NCI-H187 treated with DMSO at 0.1 percent for 48 hours (cell line): ENCODE measurements around the gene SHCBP1.
A peak's percentile ranks its signal among the peaks of the same experiment; 100 is the strongest.
"Not testable (repeated sequence)": the region's sequence is repeated elsewhere in the genome, so short reads cannot be mapped to it uniquely, and the experiment has no call there.

ENCODE experiments used
- DNase-seq: peaks from one replicate; lab custom pipeline; 2025; lab: John Stamatoyannopoulos, UW

The SHCBP1 gene, protein sequence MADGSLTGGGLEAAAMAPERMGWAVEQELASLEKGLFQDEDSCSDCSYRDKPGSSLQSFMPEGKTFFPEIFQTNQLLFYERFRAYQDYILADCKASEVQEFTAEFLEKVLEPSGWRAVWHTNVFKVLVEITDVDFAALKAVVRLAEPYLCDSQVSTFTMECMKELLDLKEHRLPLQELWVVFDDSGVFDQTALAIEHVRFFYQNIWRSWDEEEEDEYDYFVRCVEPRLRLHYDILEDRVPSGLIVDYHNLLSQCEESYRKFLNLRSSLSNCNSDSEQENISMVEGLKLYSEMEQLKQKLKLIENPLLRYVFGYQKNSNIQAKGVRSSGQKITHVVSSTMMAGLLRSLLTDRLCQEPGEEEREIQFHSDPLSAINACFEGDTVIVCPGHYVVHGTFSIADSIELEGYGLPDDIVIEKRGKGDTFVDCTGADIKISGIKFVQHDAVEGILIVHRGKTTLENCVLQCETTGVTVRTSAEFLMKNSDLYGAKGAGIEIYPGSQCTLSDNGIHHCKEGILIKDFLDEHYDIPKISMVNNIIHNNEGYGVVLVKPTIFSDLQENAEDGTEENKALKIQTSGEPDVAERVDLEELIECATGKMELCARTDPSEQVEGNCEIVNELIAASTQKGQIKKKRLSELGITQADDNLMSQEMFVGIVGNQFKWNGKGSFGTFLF

DNA sequence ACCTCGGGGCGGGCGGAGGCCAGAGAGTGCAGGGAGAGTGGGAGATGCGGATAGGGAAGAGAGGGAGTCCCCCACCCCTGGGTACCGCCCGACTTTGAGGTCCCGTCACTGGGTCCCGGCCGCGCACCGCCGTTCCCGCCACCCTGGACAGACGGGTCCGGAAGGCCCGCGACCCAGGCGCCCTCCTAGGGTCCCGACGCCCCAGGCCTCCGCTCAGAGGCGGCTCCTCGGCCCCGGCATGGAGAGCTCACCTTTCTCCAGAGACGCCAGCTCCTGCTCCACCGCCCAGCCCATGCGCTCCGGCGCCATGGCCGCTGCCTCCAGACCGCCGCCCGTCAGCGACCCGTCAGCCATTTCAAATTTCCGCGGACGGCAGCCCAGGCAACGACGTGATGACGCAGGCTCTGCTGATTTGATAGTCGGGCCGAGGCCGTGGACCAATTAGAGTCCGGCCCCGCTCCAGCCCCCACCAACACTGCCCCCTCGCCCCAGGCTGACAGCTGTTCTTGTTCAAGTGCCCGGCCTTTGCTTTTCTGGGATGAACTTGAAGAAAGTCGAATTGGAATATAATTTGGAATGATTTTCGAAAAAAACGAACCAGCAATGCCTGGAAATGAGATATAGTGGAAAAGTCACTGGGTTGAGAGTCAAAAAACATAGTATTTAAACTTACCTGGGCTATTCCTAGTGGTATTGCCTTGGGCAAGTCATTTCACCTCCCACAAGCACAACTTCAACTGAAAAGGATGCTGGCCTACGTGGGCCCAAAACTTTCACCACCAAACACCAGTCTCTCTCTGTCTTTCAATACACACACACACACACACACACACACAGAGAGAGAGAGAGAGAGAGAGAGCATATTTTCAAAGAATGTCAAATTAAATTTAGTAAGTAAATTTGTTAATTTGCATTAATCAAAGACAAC, at the start of gene SHCBP1:
TSS of gene SHCBP1 (minus strand) at position 374 of the 928 bp plus-strand sequence. CDS start at position 354, 20 bp downstream.
- DNase-seq = peak; percentile 10

GRCh38 chr16:46662123-46662522, 40.9 kb upstream of the SHCBP1 start:
- no peak for DNase-seq

DNA sequence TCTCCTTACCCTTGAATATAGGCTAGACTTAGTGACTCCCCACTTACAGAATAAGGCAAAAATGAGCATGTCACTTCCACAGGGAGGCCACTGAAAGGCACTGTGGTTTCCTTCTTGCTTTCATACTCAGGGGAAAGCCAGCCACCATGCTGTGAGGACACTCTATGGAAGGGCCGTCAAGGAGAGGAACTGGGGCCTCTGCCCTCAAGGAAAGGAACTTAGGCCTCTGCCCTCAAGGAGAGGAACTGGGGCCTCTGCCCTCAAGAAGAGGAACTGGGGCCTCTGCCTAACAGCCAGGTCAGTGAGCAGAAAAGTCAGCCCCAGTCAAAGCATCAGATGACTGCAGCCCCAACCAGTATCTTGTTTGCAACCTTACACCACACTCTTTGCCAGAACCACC, 37.7 kb upstream of the SHCBP1 start:
- DNase-seq = no peak

DNA sequence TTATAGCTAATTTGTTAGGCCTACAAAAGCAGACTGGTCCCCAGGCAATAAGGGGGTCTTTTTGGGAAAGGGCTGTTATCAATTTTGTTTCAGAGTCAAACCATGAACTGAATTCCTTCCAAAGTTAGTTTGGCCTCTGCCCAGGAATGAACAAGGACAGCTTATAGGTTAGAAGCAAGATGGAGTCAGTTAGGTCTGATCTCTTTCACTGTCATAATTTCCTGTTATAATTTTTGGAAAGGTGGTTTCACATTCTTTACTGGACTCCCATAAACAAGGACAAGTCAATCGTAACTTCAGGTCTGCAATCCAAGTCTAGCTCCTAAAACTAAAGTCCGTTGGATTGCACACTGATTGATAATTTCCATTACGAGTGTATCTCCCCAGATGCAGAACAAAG, 30.1 kb upstream of the SHCBP1 start:
- no peak for DNase-seq

DNA sequence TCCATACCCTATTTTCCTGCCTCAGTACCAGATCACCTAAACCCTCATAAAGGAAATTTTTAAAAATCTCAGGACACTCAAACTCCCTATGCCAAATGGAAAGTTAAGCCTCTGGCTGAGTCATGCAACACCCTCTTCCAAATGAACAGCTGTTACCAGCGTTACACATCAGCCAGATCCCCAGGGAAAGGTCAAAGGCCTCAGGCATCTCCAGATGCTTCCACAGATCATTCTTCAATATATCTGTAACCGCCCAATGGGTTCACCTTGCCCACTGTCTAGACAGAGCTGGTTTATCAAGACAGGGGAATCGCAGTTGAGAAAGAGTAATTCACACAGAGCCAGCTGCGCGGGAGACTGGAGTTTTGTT, 29.1 kb upstream of the SHCBP1 start:
- DNase-seq = no peak

DNA sequence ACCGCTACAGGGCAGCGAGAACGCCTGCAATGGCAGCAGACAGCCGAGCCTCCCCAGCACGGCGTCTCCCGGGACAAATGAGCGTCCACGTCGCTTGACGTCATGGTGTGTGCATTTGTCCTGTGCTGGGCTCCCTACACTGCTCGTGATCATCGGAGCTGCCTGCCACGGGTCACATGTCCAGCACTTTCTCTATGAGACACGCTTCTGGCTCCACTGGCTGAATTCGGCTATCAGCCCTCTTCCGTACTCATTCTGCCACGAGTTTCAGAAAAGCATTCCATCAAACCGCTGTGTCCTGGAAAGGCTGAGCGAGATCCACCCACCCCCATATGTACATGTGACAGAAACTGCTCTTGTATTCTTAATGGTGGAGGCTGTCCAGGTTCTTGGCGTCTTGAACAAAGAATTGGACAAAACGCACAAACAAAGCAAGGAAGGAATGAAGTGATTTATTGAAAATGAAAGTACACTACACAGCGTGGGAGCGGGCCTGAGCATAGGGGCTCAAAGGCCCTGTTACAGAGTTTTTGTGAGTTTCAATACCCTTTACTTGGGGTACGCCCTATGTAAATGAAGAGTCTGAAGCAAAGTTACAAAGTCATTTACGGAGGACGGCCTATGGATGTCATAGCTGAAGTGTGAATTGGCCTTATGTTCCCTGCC, 28.5 kb upstream of the SHCBP1 start:
- DNase-seq = no peak

GRCh38 chr16:46648656-46649055, 27.5 kb upstream of the SHCBP1 start:
- no peak for DNase-seq

GRCh38 chr16:46638947-46639925, 18.1 kb upstream of the SHCBP1 start:
- no peak for DNase-seq

- no peak for DNase-seq
Observed at GRCh38 chr16:46632778-46633733, 11.9 kb upstream of the SHCBP1 start.

GRCh38 chr16:46629331-46630219, 8.4 kb upstream of the SHCBP1 start:
- no peak for DNase-seq

- DNase-seq = no peak
Observed at GRCh38 chr16:46627746-46628145, 6.6 kb upstream of the SHCBP1 start.

- DNase-seq = not testable (repeated sequence)
Observed at GRCh38 chr16:46626681-46627080, 5.5 kb upstream of the SHCBP1 start.

GRCh38 chr16:46624862-46625261, 3.7 kb upstream of the SHCBP1 start:
- not testable (repeated sequence) for DNase-seq

GRCh38 chr16:46623707-46624106, 2.5 kb upstream of the SHCBP1 start:
- DNase-seq = not testable (repeated sequence)

DNA sequence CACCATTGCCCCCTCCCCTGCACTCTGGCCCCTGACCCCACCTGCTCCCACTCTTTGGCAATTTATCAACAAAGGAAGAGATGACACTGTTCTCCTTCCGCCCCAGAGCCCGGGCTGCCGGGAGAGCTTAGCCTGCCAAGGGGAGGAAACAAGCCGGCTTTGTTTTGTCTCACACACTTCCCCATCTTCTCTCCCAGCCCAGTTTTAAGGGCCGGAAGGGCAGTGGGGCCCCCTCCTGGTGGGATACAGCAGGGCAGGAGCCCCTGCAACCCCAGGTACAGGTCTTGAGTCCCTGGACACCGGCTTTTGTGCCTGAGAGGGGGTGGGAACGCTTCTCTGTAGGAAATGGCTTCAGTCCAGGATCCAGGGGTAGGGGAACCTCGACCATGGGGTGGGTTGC, 2.1 kb upstream of the SHCBP1 start:
- not testable (repeated sequence) for DNase-seq

DNA sequence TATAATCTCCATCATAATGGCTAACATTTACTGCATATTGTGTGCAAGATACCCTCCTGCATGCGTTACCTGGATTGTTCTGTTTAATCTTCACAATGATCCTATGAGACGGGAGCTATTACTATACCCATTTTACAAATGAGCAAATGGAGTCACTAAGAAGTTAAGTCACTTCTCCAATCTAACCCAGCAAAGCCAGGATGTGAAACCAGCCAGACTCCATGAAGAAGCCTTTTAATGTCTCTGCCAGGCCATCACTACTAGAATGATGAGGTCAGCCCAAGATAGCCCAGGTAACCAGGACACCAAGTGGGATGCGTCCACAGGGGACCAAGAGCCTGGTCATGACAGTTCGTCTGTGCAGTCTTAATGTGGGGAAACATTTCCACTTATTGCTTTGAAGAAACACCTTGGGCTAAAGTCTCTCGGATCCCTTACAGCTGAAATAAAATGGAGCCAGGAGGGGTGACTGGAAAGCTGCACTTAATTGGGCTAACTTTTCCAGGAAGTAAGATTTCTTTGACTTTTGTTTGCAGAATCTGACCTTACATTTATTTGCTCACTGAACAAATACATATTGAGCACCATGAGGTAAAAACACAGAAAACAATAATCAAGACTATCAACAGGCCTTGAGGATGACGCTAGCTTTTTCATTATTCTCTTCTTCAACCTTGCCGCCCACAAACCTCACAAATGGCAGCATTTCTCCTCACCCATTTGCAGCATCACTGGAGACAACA, 926 bp upstream of the SHCBP1 start:
- no peak for DNase-seq

- no peak for DNase-seq
Observed at GRCh38 chr16:46620266-46621005, 743 bp downstream of the SHCBP1 start.
